GM21529 (cell line): ENCODE measurements around the gene VPS13A.

Experiments
- ATAC-seq: cut with Tn5 transposase; IDR thresholded peaks from one replicate; pipeline ENCODE4 v1.9.1; 2021; ENCODE audit not compliant: unreplicated experiment

Gene VPS13A

GRCh38 chr9:77454663-77455062, 277.3 kb downstream of the VPS13A start:
- no peak for ATAC-seq

GRCh38 chr9:77455312-77455927, 278.1 kb downstream of the VPS13A start:
- ATAC-seq: peak; percentile 40

- peak; percentile 83 for ATAC-seq
These were observed 279.6 kb downstream of the VPS13A start for GRCh38 chr9:77456829-77457437.

- ATAC-seq: peak; percentile 83
These were observed 280.7 kb downstream of the VPS13A start for GRCh38 chr9:77457916-77458592.

- no peak for ATAC-seq
These were observed 283.6 kb downstream of the VPS13A start for GRCh38 chr9:77460938-77461337.

GRCh38 chr9:77462066-77462465, 284.7 kb downstream of the VPS13A start:
- no peak for ATAC-seq

GRCh38 chr9:77463151-77463550, 285.8 kb downstream of the VPS13A start:
- ATAC-seq: no peak

GRCh38 chr9:77464661-77465060, 287.3 kb downstream of the VPS13A start:
- no peak for ATAC-seq

- no peak for ATAC-seq
These were observed 292.3 kb downstream of the VPS13A start for GRCh38 chr9:77469515-77470231.
